Omental fat pad (tissue), 4 donors: ENCODE results near the gene SSH2. TPM values are rescaled to one million over a fixed set of nuclear protein-coding genes. Genes with fewer than 3 reads are reported as not detected.

Source experiments
- ATAC-seq: fragments of 150-250 bp; one replicate; pipeline ENCODE4 v1.9.1; 2016; ENCODE audit warnings: mild to moderate bottlenecking, moderate library complexity; ENCODE audit not compliant: low FRiP score
- DNase-seq: peaks from one replicate; pipeline ENCODE4 v3.0.0-alpha.2; 2019; ENCODE audit warnings: low spot score
- CTCF ChIP-seq, 3 donors: fragments of 450-650 bp; IDR thresholded peaks; one replicate each; pipeline ENCODE4 v1.5.1; 2016 to 2017; ENCODE audit warnings: antibody characterized with exemption in 3 of 3, mild to moderate bottlenecking in 3 of 3, moderate library complexity in 2 of 3
- total RNA-seq, 4 donors: library from RNA; depleted of rRNA; stranded (reverse); fragments of >200 nt; gene quantifications; one replicate each; pipeline ENCODE4 v1.1.0, GENCODE V29; 2016

SSH2 gene
- total RNA-seq, 4 donors from 2014 or later = 25.1 to 88.0 (median 35.8) TPM

- no peak for ATAC-seq
- TF ChIP-seq CTCF (IDR thresholded peaks at IDR 0.05) = no peak
- no peak for DNase-seq
Observed at GRCh38 chr17:29698019-29698777, 231.8 kb downstream of the SSH2 start.

GRCh38 chr17:29697371-29697770, 232.7 kb downstream of the SSH2 start:
- DNase-seq (no peak), ATAC-seq (no peak)
- TF ChIP-seq CTCF (IDR thresholded peaks at IDR 0.05) = no peak

GRCh38 chr17:29694918-29695563, 235.0 kb downstream of the SSH2 start:
- TF ChIP-seq CTCF (IDR thresholded peaks at IDR 0.05) = no peak
- DNase-seq (no peak), ATAC-seq (no peak)

GRCh38 chr17:29693751-29694150, 236.3 kb downstream of the SSH2 start:
- DNase-seq = no peak
- TF ChIP-seq CTCF (IDR thresholded peaks at IDR 0.05) = no peak
- no peak for ATAC-seq

- TF ChIP-seq CTCF (IDR thresholded peaks at IDR 0.05) = no peak
- ATAC-seq = no peak
- DNase-seq = no peak
Observed at GRCh38 chr17:29687596-29687995, 242.4 kb downstream of the SSH2 start.

GRCh38 chr17:29686993-29687590, 242.9 kb downstream of the SSH2 start:
- no peak for ATAC-seq
- DNase-seq = no peak
- no peak for TF ChIP-seq CTCF (IDR thresholded peaks at IDR 0.05)
